Lower leg skin (tissue), 3 donors: ENCODE measurements around the gene CTDNEP1.

ENCODE experiments used
- POLR2A ChIP-seq, 2 donors: fragments of 450-650 bp; IDR thresholded peaks; one replicate each; pipeline ENCODE4 v1.6.1; 2016 to 2017; ENCODE audit warnings: antibody characterized with exemption in 2 of 2, mild to moderate bottlenecking in 1 of 2, moderate library complexity in 1 of 2
- TF ChIP-seq, protein P1 (sequence below), 3 donors: fragments of 450-650 bp; IDR thresholded peaks; one replicate each; pipeline ENCODE4 v1.5.1; 2016; ENCODE audit warnings: antibody characterized with exemption in 3 of 3, mild to moderate bottlenecking in 3 of 3, moderate library complexity in 2 of 3

- TF ChIP-seq, protein P1, sequence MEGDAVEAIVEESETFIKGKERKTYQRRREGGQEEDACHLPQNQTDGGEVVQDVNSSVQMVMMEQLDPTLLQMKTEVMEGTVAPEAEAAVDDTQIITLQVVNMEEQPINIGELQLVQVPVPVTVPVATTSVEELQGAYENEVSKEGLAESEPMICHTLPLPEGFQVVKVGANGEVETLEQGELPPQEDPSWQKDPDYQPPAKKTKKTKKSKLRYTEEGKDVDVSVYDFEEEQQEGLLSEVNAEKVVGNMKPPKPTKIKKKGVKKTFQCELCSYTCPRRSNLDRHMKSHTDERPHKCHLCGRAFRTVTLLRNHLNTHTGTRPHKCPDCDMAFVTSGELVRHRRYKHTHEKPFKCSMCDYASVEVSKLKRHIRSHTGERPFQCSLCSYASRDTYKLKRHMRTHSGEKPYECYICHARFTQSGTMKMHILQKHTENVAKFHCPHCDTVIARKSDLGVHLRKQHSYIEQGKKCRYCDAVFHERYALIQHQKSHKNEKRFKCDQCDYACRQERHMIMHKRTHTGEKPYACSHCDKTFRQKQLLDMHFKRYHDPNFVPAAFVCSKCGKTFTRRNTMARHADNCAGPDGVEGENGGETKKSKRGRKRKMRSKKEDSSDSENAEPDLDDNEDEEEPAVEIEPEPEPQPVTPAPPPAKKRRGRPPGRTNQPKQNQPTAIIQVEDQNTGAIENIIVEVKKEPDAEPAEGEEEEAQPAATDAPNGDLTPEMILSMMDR (IDR thresholded peaks at IDR 0.05): no peak
- no peak for TF ChIP-seq POLR2A (IDR thresholded peaks at IDR 0.05)
These were observed 28.2 kb downstream of the CTDNEP1 start for GRCh38 chr17:7223375-7223774.
